GM12878 (cell line): ENCODE results near the gene PDE10A. TPM values are rescaled to one million over a fixed set of nuclear protein-coding genes. Genes with fewer than 3 reads are reported as not detected.

Experiments
- ATAC-seq: fragments of 200-7000 bp; cut with Tn5 transposase; 3 replicates; pipeline ENCODE4 v1.9.1; 2020; ENCODE audit warnings: mild to moderate bottlenecking, moderate library complexity
- BruUV-seq: library from RNA; stranded (reverse); fragments of 400-500 nt; replicated peaks from 2 replicates; lab custom pipeline; 2021; lab: Mats Ljungman, UMichigan
- CTCF ChIA-PET: fragments of 300-600 bp; sonication (Branson Sonifier 250); formaldehyde crosslinking; extraction: SDS; loops from one replicate; lab custom pipeline; 2021; ENCODE audit warnings: inconsistent platforms; lab: Yijun Ruan, JAX
- POLR2A ChIA-PET: fragments of 350-600 bp; formaldehyde crosslinking; extraction: SDS; loops from one replicate; lab custom pipeline; 2021; ENCODE audit warnings: inconsistent platforms; lab: Charles Lee
- RAD21 ChIA-PET: fragments of 300-600 bp; sonication (Branson Sonifier 250); formaldehyde crosslinking; loops from one replicate; lab custom pipeline; 2023; ENCODE audit warnings: antibody characterized with exemption; ENCODE audit not compliant: unreplicated experiment; lab: Charles Lee
- SMC1A ChIA-PET: fragments of 300-600 bp; sonication (Branson Sonifier 250); formaldehyde crosslinking; loops from one replicate; lab custom pipeline; 2023; ENCODE audit not compliant: unreplicated experiment, uncharacterized antibody; lab: Charles Lee
- DNase-seq: peaks from one replicate; pipeline ENCODE4 v3.0.0-alpha.2; 2011; ENCODE audit warnings: low read depth, low spot score
- FAIRE-seq: peaks from 3 replicates; lab custom pipeline; 2011; peaks lifted over from hg19 to GRCh38; lab: Jason Lieb, UNC
- H2AFZ ChIP-seq: 2 replicates; pipeline ENCODE4 v1.6.0; 2011; ENCODE audit warnings: low read depth, low read length, control low read depth; ENCODE audit not compliant: control insufficient read depth
- H3K27ac ChIP-seq: 2 replicates; pipeline ENCODE4 v1.5.1; 2011; ENCODE audit warnings: control low read depth; ENCODE audit not compliant: control insufficient read depth, insufficient read depth
- H3K27me3 ChIP-seq, 2 experiments: replicated peaks in 1 of 2; 2 replicates each; pipeline versions ENCODE4 v1.6.0 to v1.6.1; 2011; ENCODE audit warnings: low read length in 1 of 2; ENCODE audit not compliant: control insufficient read depth in 2 of 2, insufficient read depth in 2 of 2
- H3K36me3 ChIP-seq, 2 experiments: 2 replicates each; pipeline ENCODE4 v1.5.1; 2011; ENCODE audit warnings: low read length in 1 of 2; ENCODE audit not compliant: control insufficient read depth in 2 of 2, insufficient read depth in 2 of 2
- H3K4me1 ChIP-seq: 2 replicates; pipeline ENCODE4 v1.6.1; 2011; ENCODE audit warnings: mild to moderate bottlenecking, low read length, moderate library complexity, mixed read lengths; ENCODE audit not compliant: control insufficient read depth, insufficient read depth
- H3K4me2 ChIP-seq: 2 replicates; pipeline ENCODE4 v1.6.0; 2011; ENCODE audit warnings: control low read depth; ENCODE audit not compliant: control insufficient read depth, insufficient read depth
- H3K4me3 ChIP-seq: fragments of 200-600 bp; sonication (generic); 2 replicates; pipeline ENCODE4 v1.5.1; 2016
- H3K79me2 ChIP-seq: 2 replicates; pipeline ENCODE4 v1.6.0; 2011; ENCODE audit warnings: low read length; ENCODE audit not compliant: control insufficient read depth, insufficient read depth
- H3K9ac ChIP-seq: 2 replicates; pipeline ENCODE4 v1.8.0; 2011; ENCODE audit warnings: low read length, control low read depth, mixed read lengths; ENCODE audit not compliant: control insufficient read depth, insufficient read depth
- H3K9me3 ChIP-seq: replicated peaks from 3 replicates; pipeline ENCODE4 v1.5.1; 2011; ENCODE audit warnings: mild to moderate bottlenecking, low read length; ENCODE audit not compliant: control insufficient read depth, insufficient read depth
- H4K20me1 ChIP-seq: 2 replicates; pipeline ENCODE4 v1.6.0; 2011; ENCODE audit not compliant: control insufficient read depth, insufficient read depth
- JUNB ChIP-seq: IDR thresholded peaks from 2 replicates; pipeline ENCODE4 v1.6.1; 2016; ENCODE audit warnings: antibody characterized with exemption, mild to moderate bottlenecking
- KAT2A ChIP-seq: conservative IDR thresholded peaks from 2 replicates; pipeline ENCODE4 v1.6.1; 2011; ENCODE audit warnings: low read depth, low read length; ENCODE audit not compliant: control insufficient read depth
- WGBS: methylation state at CpG from one replicate; pipeline ENCODE4 v1.1.6; 2016; ENCODE audit warnings: low lambda C conversion rate; ENCODE audit not compliant: insufficient replicate concordance, insufficient coverage; ENCODE audit errors: missing lambda C conversion rate; 5-methylcytosine and 5-hydroxymethylcytosine counted together
- in situ Hi-C: fragments of 300-500 bp; cut with MboI; formaldehyde crosslinking; loops from 9 replicates; pipeline ENCODE4 v1.14.3; 2018; ENCODE audit warnings: mixed read lengths
- intact Hi-C: fragments of 100-400 bp; cut with micrococcal nuclease; formaldehyde crosslinking; loops from one replicate; pipeline ENCODE4 v1.14.2; 2022; ENCODE audit not compliant: unreplicated experiment
- polyA plus RNA-seq, 11 experiments: library from polyadenylated mRNA; depleted of rRNA in 4 of 11; unstranded in 6 of 11; stranded (reverse) in 5 of 11; fragments of >200 nt; fragmentation: Nextera tagmentation in 4 of 11; fragmentation: Illumina TruSeq in 1 of 11; extraction: Ambion mirVana in 4 of 11; extraction: Trizol in 1 of 11; gene quantifications; 1 replicate in 1 of 11; 2 replicates in 10 of 11; pipeline versions ENCODE4 v1.2.1 to v1.2.3, GENCODE V29; 2011 to 2016; ENCODE audit warnings: inconsistent platforms in 2 of 11, missing spikeins in 2 of 11, low read depth in 1 of 11
- total RNA-seq, 4 experiments: library from RNA; depleted of rRNA in 3 of 4; stranded (reverse); fragments of >200 nt in 3 of 4; fragmentation: Illumina TruSeq in 1 of 4; extraction: Trizol in 1 of 4; gene quantifications; 2 replicates each; pipeline versions ENCODE4 v1.2.1 to v1.2.3, GENCODE V29; 2013 to 2021
- TF ChIP-seq, protein P1 (sequence below): fragments of 450-650 bp; conservative IDR thresholded peaks from 2 replicates; pipeline ENCODE4 v1.6.1; 2017; ENCODE audit warnings: mild to moderate bottlenecking, moderate library complexity
- TF ChIP-seq, protein P2 (sequence below): IDR thresholded peaks from 2 replicates; pipeline ENCODE4 v1.6.1; 2011; ENCODE audit warnings: borderline replicate concordance, low read depth, mild to moderate bottlenecking, moderate library complexity, low read length; ENCODE audit not compliant: insufficient read depth, poor library complexity, severe bottlenecking

Gene PDE10A
- total and polyA plus RNA-seq, 10 of the 15 experiments (the other 5 are each of a cell fraction or from before 2014, with no cell fraction given): under 0.01 to 1.3 (median 0.03) TPM; not detected in 2

GRCh38 chr6:165519316-165519715 lies 143.7 kb downstream of the PDE10A start:
- no peaks in the 10 kb centered on the region for H3K4me1 ChIP-seq
- BruUV-seq: no TSS peak
- POLR2A ChIA-PET: no interaction called here
- H3K4me2 ChIP-seq: no peak overlapping the region
- DNase-seq: no peak
- TF ChIP-seq, protein P1, sequence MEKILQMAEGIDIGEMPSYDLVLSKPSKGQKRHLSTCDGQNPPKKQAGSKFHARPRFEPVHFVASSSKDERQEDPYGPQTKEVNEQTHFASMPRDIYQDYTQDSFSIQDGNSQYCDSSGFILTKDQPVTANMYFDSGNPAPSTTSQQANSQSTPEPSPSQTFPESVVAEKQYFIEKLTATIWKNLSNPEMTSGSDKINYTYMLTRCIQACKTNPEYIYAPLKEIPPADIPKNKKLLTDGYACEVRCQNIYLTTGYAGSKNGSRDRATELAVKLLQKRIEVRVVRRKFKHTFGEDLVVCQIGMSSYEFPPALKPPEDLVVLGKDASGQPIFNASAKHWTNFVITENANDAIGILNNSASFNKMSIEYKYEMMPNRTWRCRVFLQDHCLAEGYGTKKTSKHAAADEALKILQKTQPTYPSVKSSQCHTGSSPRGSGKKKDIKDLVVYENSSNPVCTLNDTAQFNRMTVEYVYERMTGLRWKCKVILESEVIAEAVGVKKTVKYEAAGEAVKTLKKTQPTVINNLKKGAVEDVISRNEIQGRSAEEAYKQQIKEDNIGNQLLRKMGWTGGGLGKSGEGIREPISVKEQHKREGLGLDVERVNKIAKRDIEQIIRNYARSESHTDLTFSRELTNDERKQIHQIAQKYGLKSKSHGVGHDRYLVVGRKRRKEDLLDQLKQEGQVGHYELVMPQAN: no peak
- no peak for TF ChIP-seq KAT2A
- no peak for ATAC-seq
- no peak overlapping the region for H2AFZ ChIP-seq
- in situ Hi-C loops (no loop called here), intact Hi-C loops (no loop called here)
- H3K79me2 ChIP-seq: no peaks in the 10 kb centered on the region
- H4K20me1 ChIP-seq: no peaks in the 10 kb centered on the region
- no peaks in the 10 kb centered on the region for H3K9me3 ChIP-seq
- H3K36me3 ChIP-seq: no peaks in the 10 kb centered on the region
- FAIRE-seq: no peak
- RAD21 ChIA-PET: no interaction called here
- no peak overlapping the region for H3K4me3 ChIP-seq
- CTCF ChIA-PET: no interaction called here
- no peak overlapping the region for H3K27ac ChIP-seq
- H3K9ac ChIP-seq: no peak overlapping the region
- SMC1A ChIA-PET: no interaction called here
- H3K27me3 ChIP-seq: no peaks in the 10 kb centered on the region
- 27% methylated on average over 3 of the region's 3 CpGs for WGBS

- ATAC-seq: no peak; the same call in 2 of the 3 replicates
- no peak for FAIRE-seq
- intact Hi-C loops: no loop called here
- no peak for DNase-seq
- Histone ChIP-seq H3K27ac (no peak overlapping the region), H2AFZ (no peak overlapping the region), H3K4me2 (no peak overlapping the region), H3K4me1 (no peaks in the 10 kb centered on the region), H3K36me3 (no peaks in the 10 kb centered on the region), H3K4me3 (no peak overlapping the region), H3K9me3 (no peaks in the 10 kb centered on the region), H3K79me2 (no peaks in the 10 kb centered on the region), H3K9ac (no peak overlapping the region), H4K20me1 (no peaks in the 10 kb centered on the region), H3K27me3 (no peaks in the 10 kb centered on the region)
- TF ChIP-seq, protein P2, sequence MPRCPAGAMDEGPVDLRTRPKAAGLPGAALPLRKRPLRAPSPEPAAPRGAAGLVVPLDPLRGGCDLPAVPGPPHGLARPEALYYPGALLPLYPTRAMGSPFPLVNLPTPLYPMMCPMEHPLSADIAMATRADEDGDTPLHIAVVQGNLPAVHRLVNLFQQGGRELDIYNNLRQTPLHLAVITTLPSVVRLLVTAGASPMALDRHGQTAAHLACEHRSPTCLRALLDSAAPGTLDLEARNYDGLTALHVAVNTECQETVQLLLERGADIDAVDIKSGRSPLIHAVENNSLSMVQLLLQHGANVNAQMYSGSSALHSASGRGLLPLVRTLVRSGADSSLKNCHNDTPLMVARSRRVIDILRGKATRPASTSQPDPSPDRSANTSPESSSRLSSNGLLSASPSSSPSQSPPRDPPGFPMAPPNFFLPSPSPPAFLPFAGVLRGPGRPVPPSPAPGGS: no peak
- TF ChIP-seq JUNB: peak; percentile 56
- ChIA-PET CTCF (no interaction called here), POLR2A (no interaction called here), RAD21 (no interaction called here), SMC1A (no interaction called here)
- no TSS peak for BruUV-seq
- WGBS: 61% methylated on average over 6 of the region's 6 CpGs
- in situ Hi-C loops: no loop called here
These were observed 146.9 kb downstream of the PDE10A start for GRCh38 chr6:165515963-165516624.
